H1 (cell line): ENCODE results near the gene LSM14B. TPM values are rescaled to one million over a fixed set of nuclear protein-coding genes. Genes with fewer than 3 reads are reported as not detected.

Experiments used
- CTCF ChIA-PET: fragments of 300-600 bp; sonication (Branson Sonifier 250); formaldehyde crosslinking; loops from one replicate; lab custom pipeline; 2021; ENCODE audit not compliant: partially characterized antibody; lab: Charles Lee
- POLR2A ChIA-PET: fragments of 300-600 bp; sonication (Branson Sonifier 250); formaldehyde crosslinking; loops from one replicate; lab custom pipeline; 2021; ENCODE audit warnings: inconsistent platforms; ENCODE audit not compliant: partially characterized antibody; lab: Charles Lee
- DNase-seq, 2 experiments: peaks; one replicate each; pipeline versions ENCODE4 v3.0.0 to v3.0.0-alpha.2; 2010 to 2022; ENCODE audit warnings: low spot score in 2 of 2, low read depth in 1 of 2, mixed read lengths in 1 of 2
- FAIRE-seq: peaks from 2 replicates; lab custom pipeline; 2011; peaks lifted over from hg19 to GRCh38; lab: Jason Lieb, UNC
- H2AFZ ChIP-seq: 2 replicates; pipeline ENCODE4 v1.8.1; 2012; ENCODE audit warnings: low read length, inconsistent platforms
- H2AK5ac ChIP-seq: 2 replicates; pipeline ENCODE4 v1.6.1; 2013; ENCODE audit warnings: low read depth, low read length
- H2BK120ac ChIP-seq: replicated peaks from 2 replicates; pipeline ENCODE3; 2013; ENCODE audit warnings: low read depth, low read length, inconsistent platforms
- H2BK12ac ChIP-seq: 2 replicates; pipeline ENCODE4 v1.6.1; 2013; ENCODE audit warnings: low read depth, low read length
- H2BK15ac ChIP-seq: 2 replicates; pipeline ENCODE4 v1.6.1; 2013; ENCODE audit warnings: low read length
- H2BK20ac ChIP-seq: 2 replicates; pipeline ENCODE4 v1.6.1; 2013; ENCODE audit warnings: low read length
- H2BK5ac ChIP-seq: 2 replicates; pipeline ENCODE4 v1.6.1; 2013; ENCODE audit warnings: low read depth, low read length
- H3K14ac ChIP-seq: 2 replicates; pipeline ENCODE4 v1.6.1; 2013; ENCODE audit warnings: inconsistent platforms; ENCODE audit not compliant: insufficient read length
- H3K18ac ChIP-seq: 2 replicates; pipeline ENCODE4 v1.6.1; 2013; ENCODE audit warnings: low read length; ENCODE audit errors: extremely low read depth
- H3K23ac ChIP-seq: 2 replicates; pipeline ENCODE4 v1.6.1; 2013; ENCODE audit warnings: inconsistent platforms; ENCODE audit not compliant: insufficient read length
- H3K23me2 ChIP-seq: 2 replicates; pipeline ENCODE4 v1.6.1; 2013; ENCODE audit warnings: low read depth, low read length
- H3K27ac ChIP-seq: 2 replicates; pipeline ENCODE4 v1.6.1; 2011; ENCODE audit warnings: low read depth, low read length, inconsistent platforms
- H3K27me3 ChIP-seq, 4 experiments: replicated peaks in 1 of 4; 1 replicate in 1 of 4; 2 replicates in 3 of 4; pipeline versions ENCODE4 v1.6.1 to v1.8.1; 2011 to 2013; ENCODE audit warnings: low read length in 3 of 4, mild to moderate bottlenecking in 3 of 4, inconsistent platforms in 2 of 4, mixed read lengths in 2 of 4, moderate library complexity in 1 of 4; ENCODE audit not compliant: control insufficient read depth in 3 of 4, insufficient read depth in 3 of 4; ENCODE audit errors: extremely low read depth in 1 of 4
- H3K36me3 ChIP-seq, 4 experiments: 2 replicates each; pipeline versions ENCODE4 v1.6.1 to v1.8.1; 2011 to 2013; ENCODE audit warnings: mild to moderate bottlenecking in 4 of 4, low read length in 3 of 4, moderate library complexity in 2 of 4, control low read depth in 1 of 4, inconsistent platforms in 1 of 4; ENCODE audit not compliant: insufficient read depth in 4 of 4, control insufficient read depth in 2 of 4
- H3K4ac ChIP-seq: replicated peaks from 2 replicates; pipeline ENCODE3; 2013; ENCODE audit warnings: low read length, low read depth, mixed read lengths, inconsistent platforms; ENCODE audit not compliant: insufficient read length
- H3K4me1 ChIP-seq, 4 experiments: replicated peaks in 1 of 4; 1 replicate in 1 of 4; 2 replicates in 3 of 4; pipeline versions ENCODE4 v1.6.1 to v1.8.1; 2011 to 2013; ENCODE audit warnings: low read length in 3 of 4, inconsistent platforms in 2 of 4, mixed read lengths in 1 of 4; ENCODE audit not compliant: insufficient read depth in 4 of 4, control insufficient read depth in 3 of 4
- H3K4me2 ChIP-seq, 2 experiments: 2 replicates each; pipeline versions ENCODE4 v1.6.1 to v1.8.1; 2011 to 2013; ENCODE audit warnings: low read depth in 2 of 2, low read length in 2 of 2, control low read depth in 1 of 2, inconsistent platforms in 1 of 2, mild to moderate bottlenecking in 1 of 2; ENCODE audit not compliant: insufficient read depth in 1 of 2
- H3K4me3 ChIP-seq, 4 experiments: fragments of 200-600, 300-600 bp in 1 of 4; sonication (generic), shearing (Covaris generic), sonication (Bioruptor Twin) in 1 of 4; 2 replicates each; pipeline versions ENCODE4 v1.5.1 to v1.8.1; 2011 to 2016; ENCODE audit warnings: low read length in 4 of 4, low read depth in 3 of 4, control low read depth in 2 of 4, inconsistent platforms in 2 of 4, mild to moderate bottlenecking in 2 of 4, mixed read lengths in 1 of 4, moderate library complexity in 1 of 4; ENCODE audit not compliant: insufficient read depth in 2 of 4; ENCODE audit errors: extremely low read depth in 1 of 4
- H3K56ac ChIP-seq: replicated peaks from 2 replicates; pipeline ENCODE3; 2013; ENCODE audit warnings: low read depth, mild to moderate bottlenecking, mixed read lengths, low read length, inconsistent platforms; ENCODE audit not compliant: insufficient read length
- H3K79me1 ChIP-seq: 2 replicates; pipeline ENCODE4 v1.6.1; 2013; ENCODE audit warnings: low read depth, low read length, control low read depth
- H3K79me2 ChIP-seq, 2 experiments: 2 replicates each; pipeline versions ENCODE4 v1.6.1 to v1.8.1; 2012 to 2013; ENCODE audit warnings: low read length in 2 of 2, mild to moderate bottlenecking in 2 of 2, inconsistent platforms in 1 of 2; ENCODE audit not compliant: insufficient read depth in 2 of 2, control insufficient read depth in 1 of 2
- H3K9ac ChIP-seq, 4 experiments: replicated peaks in 1 of 4; 1 replicate in 1 of 4; 2 replicates in 3 of 4; pipeline versions ENCODE4 v1.6.1 to v1.8.1; 2011 to 2013; ENCODE audit warnings: low read depth in 3 of 4, low read length in 3 of 4, control low read depth in 2 of 4, mild to moderate bottlenecking in 2 of 4, moderate library complexity in 2 of 4, inconsistent platforms in 1 of 4; ENCODE audit errors: extremely low read depth in 1 of 4
- H3K9me3 ChIP-seq, 2 experiments: 2 replicates each; pipeline versions ENCODE4 v1.6.1 to v1.8.1; 2012 to 2013; ENCODE audit warnings: mild to moderate bottlenecking in 2 of 2, moderate library complexity in 2 of 2, control low read depth in 1 of 2, inconsistent platforms in 1 of 2, low read depth in 1 of 2, low read length in 1 of 2, mixed read lengths in 1 of 2; ENCODE audit not compliant: insufficient read depth in 2 of 2
- H4K20me1 ChIP-seq, 2 experiments: replicated peaks in 1 of 2; 2 replicates each; pipeline versions ENCODE3 to v1.8.1; 2011 to 2013; ENCODE audit warnings: inconsistent platforms in 2 of 2, low read length in 2 of 2, mild to moderate bottlenecking in 1 of 2; ENCODE audit not compliant: insufficient read depth in 2 of 2, control insufficient read depth in 1 of 2
- H4K5ac ChIP-seq: 2 replicates; pipeline ENCODE4 v1.6.1; 2013; ENCODE audit warnings: low read length, low read depth, mixed read lengths, inconsistent platforms; ENCODE audit not compliant: insufficient read length
- H4K8ac ChIP-seq: 2 replicates; pipeline ENCODE4 v1.8.0; 2013; ENCODE audit warnings: mild to moderate bottlenecking, moderate library complexity, low read length, inconsistent platforms; ENCODE audit not compliant: insufficient read depth; ENCODE audit errors: extremely low read depth
- H4K91ac ChIP-seq: replicated peaks from 2 replicates; pipeline ENCODE3; 2013; ENCODE audit warnings: low read length, mixed read lengths, inconsistent platforms; ENCODE audit not compliant: insufficient read length
- CREB1 ChIP-seq: IDR thresholded peaks from 2 replicates; pipeline ENCODE4 v1.6.1; 2012; ENCODE audit warnings: inconsistent platforms
- CTBP2 ChIP-seq: IDR thresholded peaks from 2 replicates; pipeline ENCODE4 v1.7.0; 2011; ENCODE audit warnings: borderline replicate concordance, mild to moderate bottlenecking, moderate library complexity, mixed read lengths, low read length; ENCODE audit not compliant: insufficient read depth, insufficient read length
- EGR1 ChIP-seq: IDR thresholded peaks from 2 replicates; pipeline ENCODE4 v1.6.1; 2011; ENCODE audit warnings: low read depth, low read length, borderline replicate concordance
- GTF2F1 ChIP-seq: IDR thresholded peaks from 2 replicates; pipeline ENCODE4 v1.6.1; 2012; ENCODE audit warnings: low read depth, low read length, improper control_type of control experiment, borderline replicate concordance
- RBBP5 ChIP-seq: IDR thresholded peaks from 2 replicates; pipeline ENCODE4 v1.7.1; 2012; ENCODE audit warnings: low read depth, mild to moderate bottlenecking, inconsistent platforms, low read length, moderate library complexity, borderline replicate concordance
- SIX5 ChIP-seq: IDR thresholded peaks from 2 replicates; pipeline ENCODE4 v1.6.1; 2011; ENCODE audit warnings: mild to moderate bottlenecking, low read depth, low read length
- WGBS, 2 experiments: shearing (Covaris generic) in 1 of 2; methylation state at CpG; one replicate each; pipeline versions ENCODE4 v1.1.6 to v1.1.7; 2013 to 2015; ENCODE audit warnings: low lambda C conversion rate in 2 of 2, mixed read lengths in 2 of 2, inconsistent platforms in 1 of 2, low coverage in 1 of 2, missing lambda C conversion rate in 1 of 2; ENCODE audit not compliant: insufficient replicate concordance in 2 of 2, insufficient coverage in 1 of 2, insufficient read length in 1 of 2; ENCODE audit errors: extremely low coverage in 1 of 2, missing lambda C conversion rate in 1 of 2; 5-methylcytosine and 5-hydroxymethylcytosine counted together
- polyA plus RNA-seq, 7 experiments: library from polyadenylated mRNA; depleted of rRNA in 3 of 7; stranded (reverse) in 5 of 7; unstranded in 2 of 7; fragments of >200 nt in 5 of 7; fragments of 200-250 nt in 2 of 7; gene quantifications; 1 replicate in 5 of 7; 2 replicates in 1 of 7; 4 replicates in 1 of 7; pipeline versions ENCODE4 v1.2.1 to v1.2.3, GENCODE V29; 2011 to 2013; ENCODE audit warnings: missing spikeins in 2 of 7, mixed read lengths in 2 of 7
- total RNA-seq: library from RNA; stranded (reverse); fragmentation: NEBNext Ultra II Directional; extraction: Animal tissue kit (Norgen Biotek cat#: 25700); gene quantifications from 2 replicates; pipeline ENCODE4 v1.2.1, GENCODE V29; 2021

LSM14B gene
- total and polyA plus RNA-seq, 2 of the 8 experiments (the other 6 are each of a cell fraction or from before 2014, with no cell fraction given), result 58.3 to 65.6 TPM

DNA sequence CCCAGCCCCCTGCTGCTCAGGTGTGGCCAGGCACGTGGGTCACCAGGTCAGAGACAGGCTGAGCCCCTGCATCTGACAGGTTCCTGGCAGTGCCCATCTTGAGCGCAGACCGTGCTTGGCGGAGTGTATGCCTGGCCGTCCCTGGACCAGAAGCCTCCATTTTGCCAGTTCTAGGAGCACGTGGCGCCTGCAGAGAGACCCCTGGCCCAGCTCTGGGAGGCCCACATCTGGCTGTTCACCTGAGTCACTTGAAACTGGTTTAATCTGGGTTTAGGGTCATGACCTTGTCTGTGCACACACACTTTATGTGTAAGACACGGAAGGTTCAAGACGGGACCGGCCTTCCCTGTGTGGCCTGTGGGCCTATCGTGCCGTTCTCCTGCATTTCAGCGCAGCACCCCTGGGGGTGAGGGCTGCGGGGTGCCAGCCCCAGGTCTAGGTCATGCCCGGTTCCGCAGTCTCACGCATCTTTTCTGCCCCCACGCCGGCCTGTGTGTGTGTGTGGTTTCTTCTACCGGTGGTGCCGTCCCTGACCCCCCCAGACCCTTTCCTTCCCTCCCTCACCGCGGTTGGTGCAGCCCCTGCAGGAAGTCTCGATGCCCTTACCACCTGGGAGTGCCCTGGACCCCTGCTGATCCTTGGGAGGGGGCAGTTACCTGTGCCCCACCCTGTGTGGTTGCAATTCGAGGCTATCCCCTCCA, 35.3 kb downstream of the LSM14B start:
- no peak overlapping the region for H3K56ac ChIP-seq
- no peak overlapping the region for H2BK15ac ChIP-seq
- no peaks in the 10 kb centered on the region for H3K23me2 ChIP-seq
- H2AK5ac ChIP-seq, result no peak overlapping the region
- no peaks in the 10 kb centered on the region for H3K9me3 ChIP-seq
- ChIA-PET POLR2A (interaction anchor here (1.0 to 1.1 kb wide), 2 partner anchors 9 to 91 kb away, joined by 4 to 7 read pairs; partner anchors contain the start of gene TAF4), CTCF (interaction anchor here (0.6 to 2.6 kb wide), 8 partner anchors 11 to 139 kb away, joined by 3 to 16 read pairs (median 4); no protein-coding TSS in a partner anchor)
- H3K4me1 ChIP-seq, result peaks cover 0 to 16% (median 8%) of the 10 kb centered on the region in 4 experiments; a peak in 6 of 7 replicates
- no peak overlapping the region for H3K4me3 ChIP-seq
- peaks cover 27% of the 10 kb centered on the region for H3K79me1 ChIP-seq
- H4K91ac ChIP-seq, result no peak overlapping the region
- H4K5ac ChIP-seq, result no peak overlapping the region
- no peak overlapping the region for H2BK120ac ChIP-seq
- peak overlapping the region; percentile 45; the same call in 1 of the 2 replicates for H2BK5ac ChIP-seq
- H3K23ac ChIP-seq, result no peak overlapping the region
- H3K27ac ChIP-seq, result no peak overlapping the region; the same call in 1 of the 2 replicates
- H3K9ac ChIP-seq, result no peak overlapping the region
- DNase-seq (no peak), FAIRE-seq (no peak)
- H2BK12ac ChIP-seq, result no peak overlapping the region
- 90% methylated on average over 21 of the region's 25 CpGs; no CpG with 5 or more reads in 1 of the 2 experiments for WGBS, 2 experiments
- no peak overlapping the region for H3K18ac ChIP-seq
- H3K36me3 ChIP-seq, result peaks cover 5 to 24% (median 11%) of the 10 kb centered on the region in 4 experiments; a peak in 7 of 8 replicates
- peak overlapping the region; percentile 75 for H4K8ac ChIP-seq
- no peaks in the 10 kb centered on the region for H3K27me3 ChIP-seq
- H2AFZ ChIP-seq, result no peak overlapping the region
- peaks cover 22 to 57% of the 10 kb centered on the region in 2 experiments for H4K20me1 ChIP-seq
- H3K79me2 ChIP-seq, result peaks cover 7 to 74% of the 10 kb centered on the region in 2 experiments; a peak in 3 of 4 replicates
- H3K14ac ChIP-seq, result no peak overlapping the region
- H2BK20ac ChIP-seq, result no peak overlapping the region
- H3K4me2 ChIP-seq, result no peak overlapping the region
- no peak overlapping the region for H3K4ac ChIP-seq
- TF ChIP-seq SIX5 (no peak), CTBP2 (no peak), CREB1 (no peak), EGR1 (no peak), GTF2F1 (no peak), RBBP5 (no peak)
